Measurements from ENCODE around the gene WDR70.

DNA sequence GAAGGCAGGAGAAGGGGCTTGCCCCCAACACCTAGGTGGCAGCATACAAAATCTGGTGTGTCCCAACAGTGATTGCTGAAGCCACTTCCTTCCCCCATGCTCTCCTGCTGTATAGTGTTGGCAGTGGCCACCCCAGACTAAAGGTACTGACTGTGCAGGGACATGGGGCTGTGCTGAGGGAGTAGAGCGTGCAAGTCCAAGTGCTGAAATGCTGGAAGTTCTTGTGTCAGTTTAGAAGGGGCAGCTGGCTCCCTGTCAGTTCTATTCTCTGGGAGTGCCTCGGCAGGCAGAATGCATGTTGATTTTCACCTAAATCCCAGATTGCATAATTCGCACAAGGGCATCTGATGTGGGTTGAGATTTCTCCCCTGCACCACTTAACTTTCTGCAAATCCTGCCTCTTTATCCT is 392.1 kb downstream of the WDR70 start:
- TF ChIP-seq POU2F2 (IDR thresholded peaks at IDR 0.05; ENCODE audit: low read depth, low read length) (no peak), POLR2AphosphoS5 (IDR thresholded peaks at IDR 0.05; ENCODE audit: low read depth, low read length) (no peak)

Data from GM12891 (cell line).